Activated B cell treated with CpG ODN at 0.5 μM for 24 hours (primary cell): Measurements from ENCODE around the gene ZDHHC11. TPM values are rescaled to one million over a fixed set of nuclear protein-coding genes. Genes with fewer than 3 reads are reported as not detected.
"Not testable (repeated sequence)": the region's sequence is repeated elsewhere in the genome, so short reads cannot be mapped to it uniquely, and the experiment has no call there.

Experiments used
- ATAC-seq: fragments of 200-7000 bp; cut with Tn5 transposase; one replicate; pipeline ENCODE4 v1.10.0; 2021; ENCODE audit warnings: low read depth, mild to moderate bottlenecking, moderate library complexity
- CTCF ChIA-PET: fragments of 350-600 bp; sonication (Branson Sonifier 250); formaldehyde crosslinking; loops from one replicate; lab custom pipeline; 2021; ENCODE audit warnings: antibody characterized with exemption; lab: Charles Lee
- POLR2A ChIA-PET: fragments of 350-600 bp; sonication (Branson Sonifier 250); formaldehyde crosslinking; loops from one replicate; lab custom pipeline; 2021; ENCODE audit warnings: antibody characterized with exemption; lab: Charles Lee
- DNase-seq: peaks from one replicate; pipeline ENCODE4 v3.0.0; 2022
- H3K27ac Mint-ChIP-seq: one replicate; pipeline ENCODE4 v1.8.0; 2020; ENCODE audit warnings: mixed read lengths
- H3K27me3 Mint-ChIP-seq: one replicate; pipeline ENCODE4 v1.8.0; 2021; ENCODE audit warnings: mixed read lengths
- H3K36me3 Mint-ChIP-seq: one replicate; pipeline ENCODE4 v1.8.0; 2021; ENCODE audit warnings: low read depth, mixed read lengths
- H3K4me1 Mint-ChIP-seq: one replicate; pipeline ENCODE4 v1.8.0; 2021; ENCODE audit warnings: mixed read lengths
- H3K4me3 Mint-ChIP-seq: one replicate; pipeline ENCODE4 v1.8.0; 2020; ENCODE audit warnings: mild to moderate bottlenecking, mixed read lengths
- H3K9me3 Mint-ChIP-seq: one replicate; pipeline ENCODE4 v1.8.0; 2020; ENCODE audit warnings: mixed read lengths
- CTCF ChIP-seq: fragments of 200-600 bp; IDR thresholded peaks from one replicate; pipeline ENCODE4 v1.8.0; 2022; ENCODE audit warnings: antibody characterized with exemption, mild to moderate bottlenecking
- intact Hi-C: fragments of 100-400 bp; cut with micrococcal nuclease; formaldehyde crosslinking; loops from one replicate; pipeline ENCODE4 v1.15.1; 2024
- total RNA-seq: library from RNA; stranded (reverse); gene quantifications from 2 replicates; pipeline ENCODE4 v1.2.3, GENCODE V29; 2022

The ZDHHC11 gene
- total RNA-seq, 1 donor from 2014 or later = 1.6 TPM

GRCh38 chr5:854966-855743, 4.4 kb upstream of the ZDHHC11 start:
- peaks cover 4% of the 10 kb centered on the region for H3K36me3 Mint-ChIP-seq
- no peaks in the 10 kb centered on the region for H3K9me3 Mint-ChIP-seq
- H3K4me3 Mint-ChIP-seq = no peak overlapping the region
- H3K27ac Mint-ChIP-seq = no peak overlapping the region
- no peaks in the 10 kb centered on the region for H3K4me1 Mint-ChIP-seq
- DNase-seq (no peak), ATAC-seq (no peak)
- no peak for TF ChIP-seq CTCF
- peaks cover 5% of the 10 kb centered on the region for H3K27me3 Mint-ChIP-seq
- POLR2A ChIA-PET = no interaction called here
- CTCF ChIA-PET = no interaction called here
- intact Hi-C loops = no loop called here

- ChIA-PET CTCF (no interaction called here), POLR2A (no interaction called here)
- Mint-ChIP-seq H3K36me3 (peaks cover 4% of the 10 kb centered on the region), H3K4me3 (no peak overlapping the region), H3K27me3 (peaks cover 5% of the 10 kb centered on the region), H3K27ac (no peak overlapping the region), H3K9me3 (no peaks in the 10 kb centered on the region), H3K4me1 (no peaks in the 10 kb centered on the region)
- ATAC-seq (no peak), DNase-seq (no peak)
- TF ChIP-seq CTCF = no peak
- intact Hi-C loops = no loop called here
Measured at GRCh38 chr5:854217-854616, 3.4 kb upstream of the ZDHHC11 start.

DNA sequence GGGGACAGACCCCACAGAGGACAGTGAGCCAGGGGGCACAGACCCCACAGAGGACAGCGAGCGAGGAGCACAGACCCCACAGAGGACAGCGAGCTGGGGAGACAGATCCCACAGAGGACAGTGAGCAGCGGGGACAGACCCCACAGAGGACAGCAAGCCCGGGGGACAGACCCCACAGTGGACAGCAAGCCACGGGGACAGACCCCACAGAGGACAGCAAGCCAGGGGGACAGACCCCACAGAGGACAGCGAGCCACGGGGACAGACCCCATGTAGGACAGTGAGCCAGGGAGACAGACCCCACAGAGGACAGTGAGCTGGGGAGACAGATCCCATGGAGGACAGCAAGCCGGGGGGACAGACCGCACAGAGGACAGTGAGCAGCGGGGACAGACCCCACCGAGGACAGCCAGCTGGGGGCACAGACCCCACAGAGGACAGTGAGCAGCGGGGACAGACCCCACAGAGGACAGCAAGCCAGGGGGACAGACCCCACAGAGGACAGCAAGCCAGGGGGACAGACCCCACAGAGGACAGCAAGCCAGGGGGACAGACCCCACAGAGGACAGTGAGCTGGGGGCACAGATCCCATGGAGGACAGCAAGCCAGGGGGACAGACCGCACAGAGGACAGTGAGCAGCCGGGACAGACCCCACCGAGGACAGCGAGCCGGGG, 2.8 kb upstream of the ZDHHC11 start:
- CTCF ChIA-PET, ATAC-seq, POLR2A ChIA-PET, H3K27me3 Mint-ChIP-seq, H3K4me3 Mint-ChIP-seq, H3K4me1 Mint-ChIP-seq, H3K27ac Mint-ChIP-seq, H3K9me3 Mint-ChIP-seq, intact Hi-C loops, DNase-seq, H3K36me3 Mint-ChIP-seq: not testable (repeated sequence)

DNA sequence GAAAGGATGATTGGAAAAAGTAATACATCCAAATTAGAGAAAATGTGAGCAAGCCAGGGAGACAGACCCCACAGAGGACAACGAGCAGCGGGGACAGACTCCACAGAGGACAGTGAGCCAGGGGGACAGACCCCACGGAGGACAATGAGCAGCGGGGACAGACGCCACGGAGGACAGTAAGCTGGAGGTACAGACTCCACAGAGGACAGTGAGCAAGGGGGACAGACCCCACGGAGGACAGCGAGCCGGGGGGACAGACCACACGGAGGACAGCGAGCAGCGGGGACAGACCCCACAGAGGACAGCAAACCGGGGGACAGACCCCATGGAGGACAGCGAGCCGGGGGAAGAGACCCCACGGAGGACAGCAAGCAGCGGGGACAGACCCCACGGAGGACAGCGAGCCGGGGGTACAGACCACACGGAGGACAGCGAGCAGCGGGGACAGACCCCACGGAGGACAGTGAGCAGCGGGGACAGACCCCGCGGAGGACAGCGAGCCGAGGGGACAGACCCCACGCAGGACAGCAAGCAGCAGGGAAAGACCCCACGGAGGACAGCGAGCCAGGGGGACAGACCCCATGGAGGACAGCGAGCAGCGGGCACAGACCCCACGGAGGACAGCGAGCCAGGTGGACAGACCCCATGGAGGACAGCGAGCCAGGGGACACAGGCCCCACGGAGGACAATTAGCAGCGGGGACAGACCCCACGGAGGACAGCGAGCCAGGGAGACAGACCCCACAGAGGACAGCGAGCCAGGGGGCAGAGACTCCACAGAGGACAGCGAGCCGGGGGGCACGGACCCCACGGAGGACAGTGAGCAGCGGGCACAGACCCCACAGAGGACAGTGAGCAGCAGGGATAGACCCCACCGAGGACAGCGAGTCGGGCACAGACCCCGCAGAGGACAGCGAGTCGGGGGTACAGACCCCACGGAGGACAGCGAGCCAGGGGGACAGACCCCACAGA, 1.9 kb upstream of the ZDHHC11 start:
- ATAC-seq (no peak), DNase-seq (no peak)
- no peak overlapping the region for H3K4me3 Mint-ChIP-seq
- H3K27ac Mint-ChIP-seq = no peak overlapping the region
- intact Hi-C loops = no loop called here
- H3K9me3 Mint-ChIP-seq = no peaks in the 10 kb centered on the region
- POLR2A ChIA-PET = no interaction called here
- TF ChIP-seq CTCF = no peak
- peaks cover 5% of the 10 kb centered on the region for H3K27me3 Mint-ChIP-seq
- CTCF ChIA-PET = no interaction called here
- H3K4me1 Mint-ChIP-seq = no peaks in the 10 kb centered on the region
- H3K36me3 Mint-ChIP-seq = no peaks in the 10 kb centered on the region

DNA sequence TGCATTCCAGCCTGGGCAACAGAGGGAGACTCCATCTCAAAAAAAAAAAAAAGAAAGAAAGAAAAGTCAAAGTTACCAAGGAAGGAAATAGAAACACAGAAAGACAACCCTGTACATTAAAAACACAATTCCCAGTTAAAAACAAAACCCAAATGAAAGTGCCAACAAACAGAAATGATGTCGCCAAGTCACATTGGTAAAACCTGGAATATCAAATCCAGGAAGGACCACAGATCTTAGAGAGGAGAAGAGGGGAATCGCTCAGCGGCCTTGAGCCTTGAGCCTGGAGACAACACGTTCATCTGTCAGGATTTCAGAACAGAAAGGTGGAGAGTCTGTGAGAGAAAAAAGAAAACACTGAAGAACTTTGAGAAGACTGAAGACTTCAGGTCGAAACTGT, 1.2 kb upstream of the ZDHHC11 start:
- no peak for DNase-seq
- H3K27ac Mint-ChIP-seq = no peak overlapping the region
- intact Hi-C loops = no loop called here
- peaks cover 5% of the 10 kb centered on the region for H3K27me3 Mint-ChIP-seq
- CTCF ChIA-PET = no interaction called here
- no peaks in the 10 kb centered on the region for H3K4me1 Mint-ChIP-seq
- POLR2A ChIA-PET = no interaction called here
- no peaks in the 10 kb centered on the region for H3K36me3 Mint-ChIP-seq
- no peaks in the 10 kb centered on the region for H3K9me3 Mint-ChIP-seq
- no peak overlapping the region for H3K4me3 Mint-ChIP-seq
- no peak for TF ChIP-seq CTCF
- ATAC-seq = no peak
